GM19463 (cell line): ENCODE data around the gene MEIS1.

Source experiments
- ATAC-seq: cut with Tn5 transposase; IDR thresholded peaks from one replicate; pipeline ENCODE4 v1.9.1; 2021; ENCODE audit warnings: mild to moderate bottlenecking, moderate library complexity; ENCODE audit not compliant: unreplicated experiment

The MEIS1 gene

DNA sequence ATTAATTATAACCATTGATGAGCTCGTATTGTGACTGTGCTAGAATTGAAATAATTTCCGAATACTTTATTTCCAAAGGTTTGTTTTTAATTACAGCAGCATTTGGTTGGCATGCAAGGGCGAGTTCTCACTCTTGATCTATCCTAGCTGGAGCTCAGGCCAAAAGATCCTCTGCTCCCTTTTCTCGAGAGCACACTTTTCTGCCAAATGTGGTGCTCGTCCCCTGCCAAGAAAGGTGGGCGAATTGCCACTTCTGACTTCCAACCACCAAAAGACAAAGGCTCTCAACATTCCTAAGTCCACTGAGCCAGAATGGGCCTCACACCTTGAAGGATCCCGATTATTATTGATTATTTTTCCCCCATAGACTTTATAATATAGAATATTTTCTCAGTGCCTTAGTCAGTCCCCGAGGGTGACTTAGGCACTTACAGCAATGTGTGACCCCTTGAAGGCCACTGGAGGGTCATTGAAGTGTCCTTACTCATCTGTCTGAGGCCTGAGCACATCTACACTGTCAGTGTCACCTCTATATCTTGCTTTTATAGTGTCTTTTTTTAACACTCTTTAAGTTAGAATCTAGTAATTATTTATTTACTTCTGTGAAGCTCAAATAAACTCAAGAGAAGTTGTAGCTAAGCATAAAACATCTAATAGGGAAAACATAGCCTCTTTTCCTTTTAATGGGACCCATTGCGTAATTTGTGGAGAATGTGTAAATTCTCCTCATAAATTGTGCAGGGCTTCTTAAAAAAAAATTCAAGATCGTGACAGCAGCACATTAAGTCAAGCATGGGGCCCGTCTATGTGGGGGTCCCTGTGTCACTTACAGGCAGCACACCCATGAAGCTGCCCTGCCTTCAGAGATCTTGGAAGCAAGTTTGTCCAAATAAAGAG is 98.3 kb downstream of the MEIS1 start:
- no peak for ATAC-seq

DNA sequence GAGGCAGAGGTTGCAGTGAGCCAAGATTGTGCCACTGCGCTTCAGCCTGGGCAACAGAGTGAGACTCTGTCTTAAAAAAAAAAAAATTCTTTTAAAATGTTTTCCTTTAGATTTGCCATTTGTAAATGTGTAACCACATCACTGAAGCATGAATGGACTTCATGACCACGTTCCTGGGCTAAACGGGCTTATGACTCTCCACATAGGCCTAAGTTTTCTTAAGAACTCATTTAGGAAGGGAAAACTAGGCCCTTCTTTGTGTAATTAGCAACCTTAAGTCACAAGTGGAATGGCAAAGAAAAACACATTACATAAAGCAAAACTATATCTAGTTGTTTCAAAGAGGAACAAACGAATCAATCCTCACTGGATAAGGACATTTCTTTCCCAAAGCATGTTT is 99.5 kb downstream of the MEIS1 start:
- no peak for ATAC-seq

DNA sequence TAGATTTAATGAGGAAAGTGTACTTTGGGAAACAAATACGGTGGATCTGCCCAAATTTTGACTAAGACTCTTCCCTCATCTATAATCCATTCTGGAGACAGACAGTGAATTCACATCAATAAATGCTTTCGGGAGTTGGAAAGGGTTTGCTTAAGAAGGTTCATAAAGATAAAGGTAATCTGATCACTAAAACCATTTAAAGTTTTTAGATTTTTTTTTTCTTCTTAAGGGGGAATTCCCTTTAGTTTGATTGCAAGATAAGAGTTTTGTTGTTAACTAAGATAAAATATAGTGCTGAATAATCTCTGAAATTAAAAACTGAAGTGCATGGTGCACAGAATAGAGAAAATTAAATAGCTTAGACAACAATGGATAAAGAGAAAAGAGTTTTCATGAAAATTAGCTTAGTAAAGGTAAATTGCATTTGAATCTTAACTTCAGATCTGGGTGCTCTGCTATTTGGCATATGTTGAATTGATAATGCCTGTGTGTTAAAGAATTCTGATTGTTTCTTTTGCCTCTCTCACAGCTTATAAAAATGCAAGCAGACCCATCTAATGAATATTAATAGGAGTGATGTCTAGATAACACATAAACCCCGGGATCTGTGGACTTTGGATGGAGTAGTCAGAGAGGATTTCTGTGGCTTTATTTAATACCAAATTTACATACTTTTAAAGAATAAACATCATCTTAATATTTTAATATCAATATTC is 100.8 kb downstream of the MEIS1 start:
- ATAC-seq: no peak

DNA sequence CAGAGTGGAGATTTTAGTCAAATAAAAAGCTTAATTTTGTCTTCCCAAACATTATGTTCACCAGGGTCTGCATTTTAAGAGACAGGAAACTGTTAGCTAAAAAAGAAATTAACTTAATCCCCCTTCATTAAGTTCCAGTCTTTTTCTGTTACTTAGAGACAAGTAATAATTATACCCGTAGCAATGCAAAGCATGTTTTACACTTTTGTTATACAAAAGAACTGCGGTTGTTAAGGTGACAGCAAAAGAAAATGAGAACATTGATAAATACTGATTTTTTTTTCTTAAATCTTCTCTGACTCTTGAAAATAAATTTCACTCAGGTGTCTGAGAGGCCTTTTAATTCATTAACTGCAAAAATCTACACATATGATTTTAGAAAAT is 101.4 kb downstream of the MEIS1 start:
- ATAC-seq: no peak

DNA sequence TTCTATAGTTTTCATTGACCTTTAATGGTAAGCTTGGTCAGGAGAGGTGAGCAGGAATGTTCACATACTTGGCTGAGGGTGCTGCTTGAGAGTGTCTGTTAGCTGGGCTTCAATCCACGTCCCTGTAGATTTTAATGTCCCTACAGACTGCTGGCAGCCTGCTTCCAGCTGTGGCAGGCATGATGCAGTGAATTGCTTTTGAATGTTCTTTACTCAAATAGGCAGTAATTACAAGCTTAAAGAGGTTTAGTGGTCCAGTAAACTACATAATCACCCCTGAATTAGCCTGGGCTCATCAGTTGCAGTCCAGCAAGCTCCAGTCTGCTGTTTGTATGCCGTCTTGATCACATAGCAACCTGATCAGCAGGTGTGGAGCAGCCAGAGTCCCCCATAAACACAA is 102.1 kb downstream of the MEIS1 start:
- no peak for ATAC-seq

DNA sequence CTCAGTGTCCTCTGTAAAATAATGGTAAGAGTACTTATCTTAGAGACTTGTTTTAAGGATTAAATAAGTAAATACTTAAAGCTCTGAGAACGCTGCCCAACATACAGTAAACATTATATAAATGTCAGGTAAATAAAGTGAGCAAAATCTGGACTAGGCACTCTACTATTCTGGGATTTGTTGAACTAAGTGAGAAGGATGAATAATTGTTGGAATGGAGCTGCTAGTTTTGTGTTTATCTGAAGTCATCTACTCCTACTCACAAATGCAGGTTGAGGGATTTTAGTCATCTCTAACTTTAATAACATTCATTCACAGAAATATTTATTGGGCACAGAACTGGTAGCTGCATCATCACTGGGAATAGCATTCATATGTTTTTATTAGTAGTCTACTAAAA is 103.4 kb downstream of the MEIS1 start:
- ATAC-seq: no peak

DNA sequence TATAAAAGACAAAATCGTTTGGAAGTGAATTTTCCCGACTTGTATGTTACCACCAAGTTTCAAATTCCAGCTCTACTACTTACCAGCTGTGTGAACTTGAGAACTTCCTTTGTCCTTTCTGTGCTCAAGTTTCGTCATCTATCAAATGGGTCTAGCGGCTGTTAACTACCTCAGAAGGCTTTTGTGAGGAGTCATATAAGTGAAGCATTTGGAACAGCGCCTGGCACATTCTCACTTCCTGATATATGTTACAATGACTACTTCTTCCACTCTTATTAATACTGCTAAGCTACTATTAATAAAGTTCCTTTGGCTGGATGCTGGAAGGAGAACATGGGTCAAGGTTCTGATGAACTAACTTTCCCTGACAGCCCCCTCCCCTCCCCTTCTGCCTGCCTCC is 104.5 kb downstream of the MEIS1 start:
- ATAC-seq: no peak

DNA sequence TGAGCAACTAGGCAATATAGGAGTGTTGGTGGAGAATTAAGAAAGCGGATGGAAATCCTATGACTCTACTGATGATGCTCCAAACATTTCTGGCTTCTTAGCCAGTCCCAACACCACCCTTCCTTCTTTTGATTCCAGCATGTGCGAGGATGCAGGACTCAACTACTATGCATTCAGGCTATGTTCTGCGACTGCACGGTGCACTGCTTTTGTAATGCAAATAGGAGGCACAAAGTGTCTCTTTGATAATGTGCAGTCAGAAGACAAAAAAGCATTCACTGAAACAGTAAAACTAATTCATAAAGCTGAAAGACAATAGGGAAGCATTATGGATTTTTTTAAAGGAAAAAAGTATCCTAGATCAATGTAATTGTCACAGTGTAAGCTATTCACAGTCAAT is 106.7 kb downstream of the MEIS1 start:
- no peak for ATAC-seq

DNA sequence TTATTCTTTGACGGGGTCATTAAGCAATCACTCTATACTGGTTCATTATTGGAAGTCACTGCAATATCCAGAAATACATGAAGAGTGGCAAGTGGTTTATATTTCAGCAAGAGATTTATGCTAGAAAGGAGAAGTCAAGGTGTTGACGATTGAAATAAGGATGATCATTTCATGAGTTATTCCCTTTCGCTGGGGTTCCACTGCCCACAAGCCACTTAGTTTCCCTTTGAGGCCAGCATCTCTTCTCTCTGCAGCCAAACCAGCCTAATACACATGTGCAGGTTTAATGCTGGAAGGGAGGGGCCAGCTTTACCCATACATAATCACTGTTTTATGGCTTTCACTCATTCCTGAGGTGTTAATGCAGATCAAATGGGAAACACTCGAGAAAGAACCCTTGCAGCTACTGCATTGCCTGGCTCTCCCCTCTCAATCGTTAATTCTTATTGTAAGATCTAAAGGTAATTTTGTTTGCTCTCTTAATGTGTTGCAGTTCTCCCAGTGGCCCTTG is 108.4 kb downstream of the MEIS1 start:
- no peak for ATAC-seq

DNA sequence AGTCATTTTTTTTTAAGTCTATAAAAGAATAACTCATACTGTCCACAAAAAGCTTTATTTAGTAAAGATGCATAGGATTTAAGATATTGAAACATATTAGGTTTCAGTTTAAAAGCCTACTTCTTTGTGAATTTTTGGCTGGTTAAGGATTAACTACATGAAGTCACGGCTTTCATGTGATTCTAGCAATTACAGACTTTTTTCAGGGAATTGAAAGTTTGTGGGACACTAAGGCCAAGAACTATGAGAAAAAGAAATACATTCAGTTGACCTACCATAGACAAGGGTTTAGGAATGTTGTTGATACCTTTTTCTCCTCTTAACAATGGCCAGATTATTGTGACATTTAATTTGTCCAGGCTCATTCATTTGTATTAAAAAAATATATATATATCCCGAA is 109.3 kb downstream of the MEIS1 start:
- no peak for ATAC-seq

DNA sequence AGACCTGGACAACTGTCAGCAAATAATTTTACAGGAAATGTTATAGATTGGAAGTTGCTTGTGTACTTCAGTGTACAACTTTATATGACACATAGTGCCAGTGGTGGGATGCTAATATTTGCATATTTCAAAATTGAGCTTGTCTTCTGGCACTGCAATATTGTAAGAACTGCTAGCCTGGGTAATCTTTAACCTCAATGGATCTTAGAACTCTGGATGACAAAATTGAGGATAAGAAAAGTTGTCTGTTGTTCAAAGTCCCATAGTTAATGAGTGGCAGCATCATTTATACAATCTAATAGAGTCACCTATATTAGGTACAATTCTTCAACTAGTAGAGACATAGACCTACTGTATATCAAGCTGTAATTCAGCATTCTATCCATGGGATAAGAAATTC is 110.3 kb downstream of the MEIS1 start:
- ATAC-seq: no peak

DNA sequence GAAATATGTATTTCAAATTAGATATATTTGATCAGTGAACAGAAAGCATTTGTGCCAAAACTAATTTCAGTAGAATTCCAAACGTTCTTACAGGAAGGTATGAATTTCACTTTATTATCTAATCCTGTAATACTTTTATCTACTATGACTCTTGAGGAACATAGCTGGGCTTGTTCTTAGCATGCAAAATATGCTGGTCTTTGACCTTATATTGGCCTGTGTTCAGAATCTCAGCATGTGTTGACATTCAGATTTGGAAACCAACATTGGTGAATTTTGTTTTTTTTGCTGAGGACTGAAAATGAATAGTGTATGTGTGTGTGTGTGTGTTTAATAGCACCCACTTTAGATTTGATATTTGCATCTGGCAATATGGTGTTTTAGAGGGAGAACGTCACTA is 112.2 kb downstream of the MEIS1 start:
- ATAC-seq: no peak

DNA sequence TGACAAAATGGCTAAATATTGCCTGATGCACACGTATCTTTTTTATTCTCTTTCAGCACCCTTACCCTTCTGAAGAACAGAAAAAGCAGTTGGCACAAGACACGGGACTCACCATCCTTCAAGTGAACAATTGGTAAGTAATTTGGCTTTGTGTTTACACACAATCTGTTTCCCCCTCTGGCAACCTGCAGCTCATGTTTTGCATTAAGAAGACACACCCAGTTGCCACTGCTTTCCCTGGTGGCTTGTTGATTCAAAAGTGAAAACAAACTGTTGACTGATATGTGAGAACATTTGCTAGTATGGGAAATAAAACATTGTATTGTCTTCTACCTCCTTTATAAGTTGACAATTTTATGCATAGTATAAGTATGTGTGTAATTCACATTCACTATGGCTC is 113.0 kb downstream of the MEIS1 start:
- no peak for ATAC-seq

DNA sequence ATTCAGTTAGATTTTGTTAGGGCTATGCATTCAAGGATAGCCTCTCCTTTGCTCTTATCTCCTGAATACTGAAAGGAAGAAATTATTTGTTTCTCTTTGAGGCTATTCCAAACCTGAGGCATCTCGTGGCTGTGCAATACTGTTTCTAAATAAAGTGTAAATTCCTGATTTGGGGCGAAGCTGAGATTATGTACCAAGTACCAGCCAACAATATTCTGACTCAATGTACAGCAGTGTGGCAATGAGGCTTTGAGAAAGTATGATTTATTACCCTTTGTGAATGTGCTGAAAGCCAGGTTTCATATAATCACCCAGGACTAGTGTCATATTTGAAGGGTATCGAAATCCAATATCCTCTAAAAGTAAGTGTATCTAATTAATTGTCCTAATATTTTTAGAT is 113.5 kb downstream of the MEIS1 start:
- no peak for ATAC-seq

DNA sequence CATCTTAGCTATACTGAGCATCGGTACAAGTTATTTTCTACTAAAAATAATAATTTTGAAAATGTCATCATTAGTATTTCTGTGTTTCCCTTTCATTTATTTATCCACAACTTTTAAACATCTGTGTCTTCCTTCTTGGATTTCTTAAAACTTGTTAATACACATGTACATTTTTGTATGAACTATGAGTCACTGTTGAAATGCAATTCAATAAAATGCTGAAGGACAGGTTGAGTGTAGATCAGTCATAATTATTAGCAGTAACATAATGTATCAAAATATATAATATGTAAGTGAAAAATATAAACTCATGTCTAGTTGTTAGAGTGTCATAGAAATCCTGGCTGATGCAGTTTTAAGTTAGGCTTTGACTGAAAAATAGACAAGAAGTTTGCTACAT is 115.9 kb downstream of the MEIS1 start:
- ATAC-seq: no peak

DNA sequence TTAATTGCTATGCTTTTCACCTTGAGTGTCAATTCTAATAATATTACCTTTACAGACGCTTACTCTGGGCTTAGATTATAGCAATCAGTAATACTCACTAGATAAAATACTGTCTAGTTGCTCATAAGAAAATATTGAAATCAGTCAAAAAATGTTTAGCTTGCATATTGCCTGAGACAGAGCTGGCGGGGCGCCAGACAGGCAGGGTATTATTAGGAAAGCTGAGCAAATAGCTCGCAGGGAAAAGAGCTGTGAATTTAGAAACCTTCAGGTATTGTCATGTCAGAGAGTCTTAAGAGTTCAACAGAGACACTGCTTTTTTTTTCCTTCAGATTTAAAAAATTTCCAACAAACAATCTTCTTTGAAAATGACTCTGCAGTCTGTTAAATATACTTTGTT is 118.4 kb downstream of the MEIS1 start:
- no peak for ATAC-seq

DNA sequence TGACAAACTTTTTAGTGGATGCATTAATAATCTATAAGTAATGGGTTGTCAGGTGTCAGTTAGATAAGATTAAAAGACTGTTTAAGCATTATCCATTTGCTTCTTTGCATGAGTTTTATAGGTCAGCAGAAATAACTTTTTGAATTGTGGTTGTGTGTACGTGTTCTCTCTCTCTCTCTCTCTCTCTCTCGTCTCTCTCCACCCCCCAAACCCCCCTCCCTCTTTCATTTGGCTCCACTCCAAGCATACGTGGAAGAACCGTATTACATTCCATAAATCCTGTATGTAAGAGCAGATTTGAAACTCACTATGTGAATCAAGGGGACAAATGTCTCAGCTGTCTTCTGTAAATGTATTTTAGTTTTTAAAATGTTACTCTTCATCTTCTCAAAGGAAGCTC is 120.2 kb downstream of the MEIS1 start:
- ATAC-seq: no peak

DNA sequence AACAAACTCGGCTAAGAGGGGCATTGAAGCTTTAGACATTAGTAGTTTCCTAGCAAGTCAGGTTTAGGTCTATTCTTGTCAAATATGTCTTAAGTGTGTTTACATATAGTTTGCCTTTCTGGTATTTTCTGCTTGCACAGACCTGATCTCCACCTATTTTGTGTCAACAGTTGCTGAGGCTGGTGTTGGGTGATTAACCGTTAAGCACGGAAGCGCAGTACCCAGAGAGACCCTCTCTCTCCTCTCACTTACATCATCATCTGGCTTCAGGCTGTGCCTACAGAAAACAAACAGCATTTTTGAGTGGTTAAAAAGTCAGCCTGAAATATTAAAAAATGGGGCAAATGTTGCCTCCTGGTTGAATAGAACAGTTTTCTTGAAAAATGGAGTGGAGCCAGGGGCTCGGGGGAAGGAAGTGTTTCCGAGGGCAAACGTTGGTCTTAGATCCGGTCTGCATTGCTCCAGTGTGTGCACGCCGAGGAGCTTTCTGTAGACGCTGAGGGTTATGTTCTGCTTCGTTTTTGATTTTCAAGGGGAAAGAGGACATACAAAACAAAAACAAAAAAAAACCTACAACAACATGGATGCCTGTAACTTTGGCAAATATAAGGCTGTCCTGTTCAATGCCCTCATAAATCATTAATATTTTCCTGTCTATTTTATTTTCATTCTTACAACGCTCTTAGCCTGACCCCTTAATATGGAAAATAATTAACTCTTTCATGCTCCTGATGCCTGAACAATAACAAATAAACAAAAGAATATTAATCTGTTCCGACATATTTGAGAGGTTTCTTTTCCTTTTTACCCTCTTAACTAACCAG is 120.8 kb downstream of the MEIS1 start:
- no peak for ATAC-seq

DNA sequence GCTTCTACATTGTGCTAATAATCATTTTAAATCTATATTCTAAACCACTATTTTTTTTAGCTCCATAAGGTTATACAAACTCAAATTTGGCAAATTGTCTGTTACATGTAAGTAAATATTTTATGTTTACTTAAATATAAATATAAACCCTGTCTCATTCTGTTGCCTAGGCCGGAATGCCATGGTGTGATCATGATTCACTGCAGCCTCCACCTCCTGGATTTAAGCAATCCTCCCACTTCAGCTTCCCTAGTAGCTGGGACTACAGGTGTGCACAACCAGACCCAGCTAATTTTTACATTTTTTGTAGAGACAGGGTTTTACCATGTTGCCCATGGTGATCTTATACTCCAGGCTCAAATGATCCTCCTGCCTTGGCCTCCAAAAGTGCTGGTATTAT is 124.7 kb downstream of the MEIS1 start:
- ATAC-seq: no peak

DNA sequence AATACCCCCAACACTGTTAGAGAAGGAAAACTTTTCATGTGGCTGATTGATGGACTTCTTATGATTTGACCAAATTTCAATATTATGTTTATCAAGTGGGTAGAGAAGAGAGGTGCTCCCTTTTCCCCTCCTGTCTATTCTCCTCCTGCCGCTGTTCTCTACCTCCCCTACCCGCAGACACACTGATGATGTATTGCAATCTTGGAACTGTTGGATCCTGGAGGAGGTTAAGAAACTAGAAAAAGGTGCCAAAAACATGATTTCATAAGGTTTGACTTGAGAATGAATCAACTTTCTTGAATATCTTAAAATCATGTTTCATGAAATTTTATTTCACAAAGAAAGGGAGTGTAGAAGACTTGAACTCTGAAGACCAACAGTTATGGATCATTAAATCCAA is 125.8 kb downstream of the MEIS1 start:
- no peak for ATAC-seq

DNA sequence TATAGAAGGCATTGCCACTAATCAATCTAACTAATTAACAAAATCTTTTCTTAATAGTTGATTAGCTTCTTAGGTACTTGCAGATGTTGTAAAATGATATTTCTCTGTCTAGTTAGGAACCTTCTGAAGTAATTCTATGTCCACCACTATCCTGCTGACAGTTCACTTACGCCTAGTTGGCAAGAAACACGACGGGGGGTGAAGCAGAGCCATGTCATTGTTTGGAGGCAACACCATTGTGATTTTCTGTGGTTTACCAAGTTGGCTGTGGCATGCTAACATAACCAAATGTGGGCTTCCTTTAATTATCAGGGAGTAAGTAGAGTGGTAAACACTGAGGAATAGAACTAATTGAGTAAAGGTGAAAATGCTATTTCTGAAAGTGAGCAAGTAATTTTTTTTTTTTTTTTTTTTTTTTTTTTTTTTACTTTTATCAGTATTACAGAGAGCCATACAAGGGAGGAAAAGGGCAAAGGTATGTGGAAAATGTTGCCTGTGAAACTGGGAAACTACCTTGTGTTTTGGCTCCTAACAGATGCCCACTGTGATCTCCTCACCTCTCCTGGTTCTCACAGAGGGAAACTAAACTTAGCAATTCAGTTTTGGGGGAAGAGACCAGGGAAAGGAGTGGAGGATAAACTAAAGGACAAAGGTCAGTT is 126.8 kb downstream of the MEIS1 start:
- no peak for ATAC-seq
